AG09309 (cell line): Measurements from ENCODE around the gene CWC22.

Experiments used
- DNase-seq: peaks from one replicate; pipeline ENCODE4 v3.0.0-alpha.2; 2010; ENCODE audit warnings: low read depth
- H3K4me3 ChIP-seq: 2 replicates; pipeline ENCODE4 v1.5.1; 2011; ENCODE audit warnings: mild to moderate bottlenecking, low read depth, low read length, moderate library complexity; ENCODE audit not compliant: control insufficient read depth
- TF ChIP-seq, protein P1 (sequence below): IDR thresholded peaks from 2 replicates; pipeline ENCODE4 v1.5.1; 2011; ENCODE audit warnings: mild to moderate bottlenecking, low read depth, low read length, inconsistent platforms; ENCODE audit not compliant: insufficient read depth, control insufficient read depth; ENCODE audit errors: missing control alignments

The CWC22 gene

DNA sequence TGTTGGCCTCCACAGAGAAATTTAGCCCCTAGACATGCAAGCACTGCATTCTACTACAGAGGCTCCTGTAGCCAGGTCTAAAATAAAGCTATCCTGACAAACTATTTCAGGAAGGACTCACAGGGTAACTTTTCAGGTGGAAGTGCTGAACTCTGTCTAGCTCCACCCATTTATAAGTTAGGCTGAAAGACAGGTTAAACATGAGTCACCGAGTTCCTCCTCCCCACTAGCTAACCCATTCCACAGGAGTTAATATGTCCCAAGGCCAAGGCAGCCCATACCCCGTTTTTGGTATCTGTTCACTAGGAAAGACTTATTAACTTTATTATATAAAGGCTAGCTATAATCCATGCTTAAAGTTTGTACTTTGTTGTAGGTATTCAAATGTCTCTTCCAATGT, 3.5 kb downstream of the CWC22 start:
- DNase-seq = no peak
- no peak overlapping the region for H3K4me3 ChIP-seq
- TF ChIP-seq, protein P1, sequence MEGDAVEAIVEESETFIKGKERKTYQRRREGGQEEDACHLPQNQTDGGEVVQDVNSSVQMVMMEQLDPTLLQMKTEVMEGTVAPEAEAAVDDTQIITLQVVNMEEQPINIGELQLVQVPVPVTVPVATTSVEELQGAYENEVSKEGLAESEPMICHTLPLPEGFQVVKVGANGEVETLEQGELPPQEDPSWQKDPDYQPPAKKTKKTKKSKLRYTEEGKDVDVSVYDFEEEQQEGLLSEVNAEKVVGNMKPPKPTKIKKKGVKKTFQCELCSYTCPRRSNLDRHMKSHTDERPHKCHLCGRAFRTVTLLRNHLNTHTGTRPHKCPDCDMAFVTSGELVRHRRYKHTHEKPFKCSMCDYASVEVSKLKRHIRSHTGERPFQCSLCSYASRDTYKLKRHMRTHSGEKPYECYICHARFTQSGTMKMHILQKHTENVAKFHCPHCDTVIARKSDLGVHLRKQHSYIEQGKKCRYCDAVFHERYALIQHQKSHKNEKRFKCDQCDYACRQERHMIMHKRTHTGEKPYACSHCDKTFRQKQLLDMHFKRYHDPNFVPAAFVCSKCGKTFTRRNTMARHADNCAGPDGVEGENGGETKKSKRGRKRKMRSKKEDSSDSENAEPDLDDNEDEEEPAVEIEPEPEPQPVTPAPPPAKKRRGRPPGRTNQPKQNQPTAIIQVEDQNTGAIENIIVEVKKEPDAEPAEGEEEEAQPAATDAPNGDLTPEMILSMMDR = no peak

DNA sequence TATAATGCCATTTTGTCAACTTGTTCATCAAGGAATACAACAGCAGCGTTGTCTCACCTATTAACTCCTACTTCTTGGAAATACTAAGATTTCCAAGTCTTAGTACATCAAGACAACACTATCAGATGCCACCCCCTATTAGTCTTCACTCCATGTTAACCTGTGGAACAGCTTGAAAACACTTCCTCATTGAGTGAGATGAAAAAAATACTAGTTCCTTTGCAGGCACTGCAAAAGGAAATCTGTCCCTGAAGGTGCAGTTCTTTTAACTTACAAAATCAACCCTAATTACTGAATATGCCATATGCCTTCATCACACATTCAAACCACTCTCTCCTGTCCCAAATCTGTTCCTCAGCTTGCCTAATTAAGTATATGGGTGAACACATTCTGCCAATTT, 4.0 kb downstream of the CWC22 start:
- no peak overlapping the region for H3K4me3 ChIP-seq
- TF ChIP-seq, protein P1 = no peak
- no peak for DNase-seq

DNA sequence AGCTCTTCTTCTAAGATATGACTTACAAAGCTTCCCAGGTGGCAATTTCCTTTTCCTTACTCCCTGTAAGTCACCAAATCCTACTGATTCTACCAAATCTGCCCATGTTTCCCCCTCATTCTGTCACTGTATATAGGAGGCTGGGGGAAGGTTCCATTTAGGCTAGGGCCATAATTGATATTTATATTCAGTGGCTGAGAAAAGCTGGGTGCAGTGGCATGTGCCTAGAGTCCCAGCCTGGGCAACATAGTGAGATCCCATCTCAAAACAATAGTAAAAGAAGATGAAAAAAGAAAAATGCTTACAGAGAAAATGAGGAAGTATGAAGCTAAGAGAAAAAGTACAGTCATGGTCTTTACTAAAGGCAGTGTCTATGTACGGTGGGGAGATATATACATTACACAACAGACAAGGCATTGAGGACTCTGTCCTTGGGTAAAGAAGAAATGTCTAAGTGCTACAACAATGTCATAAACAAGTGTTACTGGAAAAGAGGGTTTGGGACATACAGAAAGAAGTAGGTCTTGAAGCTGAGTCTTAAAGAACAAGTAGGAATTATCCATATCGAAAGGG, 4.8 kb downstream of the CWC22 start:
- no peak for DNase-seq
- TF ChIP-seq, protein P1 = no peak
- no peak overlapping the region for H3K4me3 ChIP-seq

DNA sequence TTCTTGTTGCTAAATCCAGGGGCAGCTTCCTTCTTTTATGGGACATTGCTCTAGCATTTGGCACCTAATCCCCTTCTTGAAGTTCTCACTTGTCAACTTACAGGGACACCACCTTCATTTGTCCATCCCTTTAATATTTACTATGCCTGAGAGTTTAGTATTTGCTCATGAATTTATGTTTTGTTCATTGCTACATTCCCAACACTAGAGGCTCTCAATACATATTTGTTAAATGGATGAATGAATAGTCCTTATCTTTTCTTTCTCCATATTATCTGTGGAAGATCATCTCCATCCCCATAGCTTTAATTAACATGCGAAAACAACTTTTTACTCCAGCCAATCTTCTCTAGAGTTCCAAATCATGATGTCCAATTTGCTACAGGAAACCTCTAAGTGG, 5.4 kb downstream of the CWC22 start:
- TF ChIP-seq, protein P1 = no peak
- no peak for DNase-seq
- no peak overlapping the region for H3K4me3 ChIP-seq

DNA sequence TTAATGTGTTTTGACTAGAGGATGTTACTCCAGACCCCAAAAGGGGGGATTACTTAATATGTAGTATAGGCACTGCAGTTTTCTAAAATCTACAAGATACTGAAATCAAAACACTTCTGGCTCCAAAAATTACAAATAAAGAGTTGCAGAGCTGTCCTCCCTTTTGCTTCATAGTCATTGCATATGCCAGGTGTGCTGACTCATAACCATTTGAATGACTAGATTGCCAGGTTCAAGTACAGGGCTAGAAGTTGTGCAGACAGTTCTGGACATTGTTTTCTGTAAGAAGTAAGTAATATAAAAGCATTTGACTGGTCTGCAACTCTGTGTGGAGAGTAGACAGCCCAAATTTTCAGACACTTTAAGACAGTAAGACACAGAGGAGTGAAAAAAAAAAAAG, 6.7 kb downstream of the CWC22 start:
- no peak overlapping the region for H3K4me3 ChIP-seq
- DNase-seq = no peak
- TF ChIP-seq, protein P1 = no peak

DNA sequence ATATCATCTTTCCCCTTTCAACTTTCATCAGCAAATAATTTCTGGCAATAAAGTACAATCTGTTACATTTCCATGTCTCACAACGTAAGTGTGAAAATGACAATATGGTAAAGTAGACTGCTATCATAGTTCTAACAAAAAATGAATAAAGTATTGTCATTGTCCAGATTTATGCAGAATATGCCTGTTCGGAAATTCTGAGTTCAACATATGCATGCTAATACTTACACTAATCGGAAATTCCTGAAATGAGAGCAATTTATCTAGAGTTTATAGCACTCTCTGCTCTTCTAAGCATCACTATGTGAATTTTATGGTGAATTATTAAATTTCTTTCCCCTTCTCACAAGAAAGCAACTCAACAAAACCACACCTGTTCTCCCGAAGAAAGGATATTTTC, 8.1 kb downstream of the CWC22 start:
- TF ChIP-seq, protein P1 = no peak
- DNase-seq = no peak
- no peak overlapping the region for H3K4me3 ChIP-seq
